ENCODE results near the gene SUPV3L1.

Gene SUPV3L1

DNA sequence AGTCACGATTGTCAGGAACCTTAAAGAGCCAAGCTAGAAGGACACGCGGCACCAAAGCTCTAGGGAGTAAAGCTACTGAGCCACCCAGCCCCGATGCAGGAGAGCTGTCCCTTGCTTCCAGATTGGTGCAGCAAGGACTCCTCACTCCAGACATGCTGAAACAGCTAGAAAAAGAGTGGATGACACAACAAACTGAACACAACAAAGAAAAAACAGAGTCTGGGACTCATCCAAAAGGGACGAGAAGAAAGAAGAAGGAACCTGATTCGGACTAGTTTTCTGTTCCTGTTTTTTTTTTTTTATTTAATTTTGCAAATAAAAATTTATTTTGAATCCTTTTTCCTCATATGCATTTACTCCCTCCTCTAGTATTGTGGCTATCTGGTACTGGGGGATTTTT, 28.7 kb downstream of the SUPV3L1 start:
- no peak for DNase-seq

DNA sequence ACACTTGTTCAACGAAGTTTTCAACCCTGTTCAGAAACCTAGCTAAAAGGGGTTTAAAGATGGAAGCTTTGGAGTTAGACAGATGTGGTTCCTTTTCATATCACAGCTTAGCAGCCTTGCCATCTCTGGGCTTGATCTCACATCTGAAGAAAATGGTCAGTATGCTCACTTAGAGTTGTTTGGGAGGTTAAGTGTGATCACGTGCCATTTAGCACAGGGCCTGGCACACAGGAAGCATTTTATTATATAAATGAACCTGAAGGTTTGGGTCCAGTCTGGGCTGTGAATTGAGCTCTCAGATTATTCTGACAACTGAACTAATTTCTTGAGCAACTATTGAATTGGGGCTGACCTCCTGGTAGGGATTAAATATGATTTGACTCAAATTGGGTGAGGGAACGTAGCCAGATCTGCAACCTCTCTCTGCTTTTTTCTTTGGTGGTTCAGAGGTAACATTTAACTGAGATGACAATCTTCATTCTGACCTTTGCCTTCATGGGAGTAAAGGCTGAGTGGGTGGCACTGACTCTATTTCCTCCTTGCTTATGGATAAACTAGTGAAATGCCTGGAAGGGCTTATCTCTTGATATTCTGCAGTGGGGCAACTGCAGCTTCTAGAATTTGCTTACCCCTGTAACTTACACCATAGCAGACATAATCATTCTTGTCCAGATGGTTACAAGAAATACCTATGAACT, 29.9 kb downstream of the SUPV3L1 start:
- no peak for DNase-seq

DNA sequence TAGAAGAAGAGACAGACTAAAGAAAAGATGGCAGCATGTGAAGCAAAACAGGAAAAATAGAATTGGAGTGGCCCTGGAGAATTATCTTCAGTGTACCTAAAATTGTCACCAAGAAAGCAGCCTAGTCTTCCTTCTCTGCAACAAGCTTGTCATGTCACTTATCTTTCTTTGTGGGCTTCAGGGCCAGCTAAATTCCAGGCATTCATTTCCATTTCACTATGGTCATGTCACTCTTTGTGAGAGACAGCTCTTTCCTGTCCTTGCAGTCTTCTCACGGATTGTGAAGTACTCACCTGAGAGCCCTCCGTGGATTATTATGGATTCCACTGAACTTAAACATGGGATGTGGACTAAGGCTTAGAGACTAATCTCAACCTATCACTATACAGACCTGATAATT, 31.1 kb downstream of the SUPV3L1 start:
- DNase-seq, result no peak

DNA sequence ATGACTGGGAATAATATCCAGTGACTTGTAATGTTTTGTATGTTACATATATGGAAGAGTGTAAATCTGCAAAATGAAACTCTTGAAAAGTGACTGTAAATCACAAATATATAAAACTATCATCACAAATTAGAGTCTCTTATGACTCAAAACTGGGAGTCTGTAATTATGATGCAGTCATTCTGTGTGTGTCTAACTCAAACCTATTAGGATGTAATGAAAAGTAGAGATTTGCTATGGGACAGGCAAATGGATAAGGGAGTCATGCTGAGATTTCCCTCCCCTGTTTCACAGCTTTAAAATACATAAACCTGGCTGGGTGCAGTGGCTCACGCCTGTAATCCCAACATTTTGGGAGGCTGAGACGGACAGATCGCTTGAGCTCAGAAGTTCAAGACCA, 31.5 kb downstream of the SUPV3L1 start:
- DNase-seq, result no peak

DNA sequence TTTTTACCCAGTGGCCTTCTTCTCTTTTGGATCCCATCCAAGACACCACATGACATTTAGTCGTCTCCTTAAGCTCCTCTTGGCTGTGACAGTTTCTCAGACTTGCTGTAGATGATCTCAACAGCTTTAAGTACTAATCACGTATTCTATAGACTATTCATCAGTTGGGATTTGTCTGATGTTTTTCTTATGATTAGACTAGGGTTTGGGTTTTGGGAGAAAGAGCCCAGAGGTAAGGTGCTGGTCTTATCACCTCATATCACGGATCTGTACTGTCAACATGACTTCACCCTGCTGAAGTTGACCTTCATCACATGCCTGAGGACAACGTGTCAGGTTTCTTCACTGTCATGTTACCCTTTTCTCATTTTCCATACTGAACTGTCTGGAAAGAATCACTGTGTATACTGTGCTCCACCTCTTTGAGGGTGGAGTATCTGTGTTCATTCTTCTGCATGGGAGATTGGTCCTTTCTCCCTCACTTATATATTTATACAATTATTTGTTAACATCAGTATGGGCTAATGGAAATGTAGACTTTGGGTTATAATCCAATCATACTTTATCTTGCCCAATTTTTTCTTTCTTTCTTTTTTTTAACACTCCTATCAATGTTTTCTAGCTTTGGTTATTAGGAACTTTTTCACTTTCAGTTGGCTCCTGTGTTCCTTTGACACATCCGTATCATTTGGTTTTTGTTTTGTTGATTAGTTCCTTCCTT, 33.7 kb downstream of the SUPV3L1 start:
- no peak for DNase-seq

DNA sequence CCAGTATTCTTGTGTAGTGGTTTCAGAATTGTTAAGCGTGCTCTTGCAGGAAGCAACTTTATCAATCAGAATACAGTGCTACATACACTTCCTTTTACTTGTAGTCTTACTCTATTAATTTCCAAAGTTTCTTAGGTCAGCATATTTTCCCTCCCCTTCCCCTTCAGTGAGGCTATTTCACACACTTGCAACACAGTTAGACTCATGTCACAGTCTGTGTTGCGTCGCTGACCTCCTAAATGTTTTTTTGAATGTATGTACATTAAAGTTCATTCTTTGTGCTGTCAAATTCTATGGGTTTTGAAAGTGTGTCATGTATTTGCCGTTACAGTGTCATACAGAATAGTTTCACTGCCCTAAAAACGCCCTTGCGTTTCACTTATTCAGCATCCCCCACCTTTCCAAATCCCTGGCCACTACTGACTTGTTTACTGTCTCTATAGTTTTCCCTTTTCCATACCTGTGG, 34.7 kb downstream of the SUPV3L1 start:
- DNase-seq, result no peak

DNA sequence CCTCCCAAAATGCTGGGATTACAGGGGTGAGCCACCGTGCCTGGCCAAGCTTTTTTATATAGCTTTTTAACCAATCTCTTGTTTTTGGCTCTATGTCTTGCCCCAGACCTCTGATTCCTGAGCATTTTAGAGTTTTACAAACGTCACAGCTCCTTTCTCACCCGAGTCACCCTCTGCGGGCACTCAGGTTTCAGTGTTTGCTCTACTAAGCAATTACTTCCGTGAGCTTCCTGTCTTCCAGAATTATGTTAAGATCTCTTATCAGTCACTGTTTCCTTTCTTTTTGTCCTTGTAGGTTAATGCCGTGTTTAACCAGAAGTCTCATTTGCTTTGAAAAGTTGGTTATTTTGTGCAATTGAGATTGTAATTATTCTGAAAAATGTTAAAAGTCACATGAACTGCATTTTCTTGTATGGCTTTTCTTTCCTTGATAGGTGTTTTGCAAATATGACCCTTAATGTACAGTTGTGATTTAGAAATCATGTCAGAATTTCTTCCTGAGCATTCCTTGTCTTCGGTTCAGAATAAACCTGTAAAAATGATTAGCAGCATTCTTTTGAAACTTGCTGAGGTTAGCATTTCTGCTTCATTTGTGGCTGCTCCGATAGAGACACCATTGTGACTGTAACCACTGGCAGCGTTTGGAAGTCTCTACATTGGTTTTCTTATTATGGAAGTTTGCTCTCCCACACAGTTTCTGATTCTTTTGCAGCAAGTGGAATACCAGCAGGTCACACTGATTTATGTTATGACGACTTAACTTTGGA, 35.6 kb downstream of the SUPV3L1 start:
- DNase-seq, result no peak

DNA sequence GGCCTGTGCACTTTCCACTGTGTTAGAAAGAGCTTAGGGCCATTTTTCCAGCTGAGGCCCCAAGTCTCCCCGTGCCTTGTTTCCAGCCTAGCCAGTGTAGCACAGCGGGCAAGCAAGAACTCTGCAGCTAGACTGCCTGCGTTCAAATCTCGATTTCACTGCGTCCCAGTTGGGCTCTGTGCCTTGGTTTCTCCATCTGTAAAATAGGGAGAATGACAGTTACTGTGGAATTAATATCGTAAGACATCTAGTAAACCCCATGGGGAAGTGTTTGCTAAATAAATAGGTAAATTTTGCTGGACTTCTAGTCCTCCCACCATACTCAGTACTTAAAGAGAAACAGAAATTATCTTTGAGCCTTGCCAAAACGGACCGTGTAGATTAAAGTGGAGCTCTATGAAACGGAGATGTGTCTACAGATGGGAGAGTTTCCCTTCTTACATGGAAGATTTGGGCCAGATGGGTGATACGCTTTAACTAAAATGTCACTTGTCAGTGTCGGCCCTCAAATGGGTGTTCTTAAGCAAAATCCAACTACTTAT, 36.6 kb downstream of the SUPV3L1 start:
- no peak for DNase-seq

DNA sequence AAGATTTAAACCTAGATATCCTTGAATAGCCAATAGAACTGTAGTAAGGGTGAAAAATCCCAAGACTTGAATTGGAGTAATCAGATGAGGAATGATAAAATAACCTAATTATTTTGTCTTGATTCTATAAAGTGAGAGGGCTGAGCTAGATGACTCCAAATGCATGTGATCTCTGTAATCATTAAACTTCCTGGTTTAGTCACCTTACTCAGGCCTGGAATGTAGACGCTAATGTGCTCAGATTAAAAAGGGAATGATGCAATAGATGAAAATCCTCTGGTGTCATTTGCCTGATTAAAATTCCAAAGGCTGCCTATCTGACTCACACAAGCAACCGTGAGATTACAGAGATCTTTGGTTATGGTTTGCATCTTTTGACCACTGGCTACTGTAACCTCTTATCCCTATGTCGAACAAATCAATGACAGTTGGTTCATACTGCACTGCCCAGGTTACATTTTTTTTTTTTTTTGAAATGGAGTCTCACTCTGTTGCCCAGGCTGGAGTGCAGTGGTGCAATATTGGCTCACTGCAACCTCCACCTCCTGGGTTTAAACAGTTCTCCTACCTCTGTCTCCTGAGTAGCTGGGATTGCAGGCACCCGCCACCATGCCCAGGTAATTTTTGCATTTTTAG, 37.2 kb downstream of the SUPV3L1 start:
- no peak for DNase-seq

DNA sequence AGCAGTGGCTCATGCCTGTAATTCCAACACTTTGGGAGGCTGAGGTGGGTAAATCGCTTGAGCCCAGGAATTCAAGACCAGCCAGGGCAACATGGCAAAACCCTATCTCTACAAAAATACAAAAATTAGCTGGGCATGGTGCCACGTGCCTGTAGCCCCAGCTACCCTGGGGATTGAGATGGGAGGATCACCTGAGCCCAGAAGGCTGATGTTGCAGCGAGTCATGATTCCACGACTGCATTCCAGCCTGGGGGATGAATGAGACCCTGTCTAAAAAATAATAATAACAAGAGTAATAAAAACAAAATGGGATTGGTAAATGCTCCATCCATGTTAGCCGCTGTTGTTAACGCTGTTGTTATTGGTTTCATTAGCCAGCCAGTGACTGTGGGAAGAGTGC, 38.8 kb downstream of the SUPV3L1 start:
- DNase-seq, result no peak

DNA sequence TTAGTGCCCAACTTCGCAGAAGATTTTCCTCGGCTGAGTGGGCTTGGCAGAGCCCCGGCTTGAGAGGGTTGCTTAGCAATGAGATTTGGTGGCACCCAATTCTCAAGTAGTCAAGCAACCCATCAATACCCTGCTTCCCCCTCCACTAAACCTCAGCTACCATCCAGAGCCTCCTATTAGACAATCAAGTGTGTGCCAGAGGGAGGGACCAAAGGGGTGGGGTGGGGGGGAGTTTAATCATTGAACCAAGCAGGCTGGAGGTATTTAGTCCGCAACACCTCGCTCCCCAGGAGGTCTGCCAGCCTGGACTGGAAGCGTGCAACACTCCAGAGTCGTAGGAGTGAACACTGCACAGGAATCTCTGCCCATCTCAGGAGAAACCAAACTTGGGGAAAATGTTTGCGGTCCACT, 40.0 kb downstream of the SUPV3L1 start, which contains the start of gene HKDC1:
Gene HKDC1 (plus strand): TSS at position 292 of the 411 bp plus-strand sequence. CDS start 104 bp downstream, at position 396.
- DNase-seq, result no peak

DNA sequence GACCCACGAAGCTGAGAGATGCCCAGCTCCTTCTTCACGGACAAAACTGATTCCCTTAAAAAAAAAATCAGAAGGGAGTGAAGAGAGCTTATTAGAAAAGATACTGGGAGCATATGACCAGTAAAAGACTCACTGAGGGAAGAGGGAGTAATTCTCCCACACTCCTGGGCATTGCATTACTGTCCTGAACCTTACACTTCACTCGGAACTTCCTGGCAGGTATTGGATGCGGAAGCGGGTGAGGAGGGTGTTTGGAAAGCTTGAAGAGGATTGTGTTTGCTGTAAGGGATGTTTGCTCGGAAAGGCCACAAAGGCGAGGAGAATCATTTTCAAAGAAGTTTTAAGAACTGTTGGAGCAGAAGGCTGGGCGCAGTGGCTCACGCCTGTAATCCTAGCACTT, 40.5 kb downstream of the SUPV3L1 start:
- DNase-seq, result no peak

DNA sequence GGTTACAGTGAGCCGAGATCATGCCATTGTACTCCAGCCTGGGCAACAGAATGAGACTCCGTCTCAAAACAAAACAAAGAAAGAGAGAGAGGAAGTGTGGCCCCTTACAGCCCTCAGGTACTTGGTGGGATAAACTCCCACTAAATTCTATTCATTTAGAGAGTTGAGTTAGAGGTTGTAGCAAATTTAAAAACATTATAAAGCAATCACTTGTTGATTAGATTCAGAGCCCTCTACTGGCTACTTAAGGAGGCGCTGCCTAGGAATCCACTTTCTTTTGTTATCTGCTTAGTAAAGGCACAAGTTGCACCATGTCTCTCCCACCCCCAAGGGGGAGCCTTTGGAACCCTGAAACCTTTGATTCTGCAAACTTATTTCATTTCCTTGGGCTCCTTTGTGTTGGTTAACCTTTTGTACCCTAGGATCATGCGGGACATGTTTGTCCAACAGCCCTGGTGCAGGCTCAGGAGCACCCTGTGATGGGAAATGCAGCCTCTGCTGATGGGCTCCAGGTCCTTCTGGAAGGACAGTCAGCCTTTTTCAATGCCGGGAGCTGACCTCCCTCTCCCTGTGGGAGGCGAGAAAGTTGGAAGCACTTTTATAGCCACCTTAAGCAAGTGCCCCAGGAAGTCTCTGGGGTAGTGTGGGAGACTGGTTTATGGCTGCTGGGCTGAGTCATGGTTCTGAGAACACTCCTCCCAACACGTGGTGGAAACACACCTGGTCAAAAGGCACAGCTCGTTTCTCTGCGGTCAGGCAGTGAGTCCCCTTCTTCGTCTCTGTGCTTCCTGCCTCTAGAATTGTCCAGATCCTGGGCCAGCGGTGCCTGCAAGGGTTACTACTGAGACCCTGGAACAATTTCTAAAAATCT, 42.4 kb downstream of the SUPV3L1 start:
- no peak for DNase-seq

DNA sequence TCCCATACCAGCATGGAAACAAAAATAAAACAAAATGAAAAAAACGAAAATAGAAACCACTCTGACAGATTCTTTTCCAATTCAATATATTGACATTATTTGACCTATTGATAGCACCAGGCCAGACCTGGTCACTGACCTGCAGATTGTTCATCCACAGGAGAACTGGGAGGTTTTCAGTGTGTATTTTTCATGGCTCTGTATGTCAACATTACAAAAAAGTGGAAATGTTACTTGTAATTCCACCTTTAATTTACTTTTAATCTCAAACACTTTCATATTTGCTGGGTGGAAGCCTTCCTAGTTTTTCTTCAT, 43.0 kb downstream of the SUPV3L1 start:
- no peak for DNase-seq

DNA sequence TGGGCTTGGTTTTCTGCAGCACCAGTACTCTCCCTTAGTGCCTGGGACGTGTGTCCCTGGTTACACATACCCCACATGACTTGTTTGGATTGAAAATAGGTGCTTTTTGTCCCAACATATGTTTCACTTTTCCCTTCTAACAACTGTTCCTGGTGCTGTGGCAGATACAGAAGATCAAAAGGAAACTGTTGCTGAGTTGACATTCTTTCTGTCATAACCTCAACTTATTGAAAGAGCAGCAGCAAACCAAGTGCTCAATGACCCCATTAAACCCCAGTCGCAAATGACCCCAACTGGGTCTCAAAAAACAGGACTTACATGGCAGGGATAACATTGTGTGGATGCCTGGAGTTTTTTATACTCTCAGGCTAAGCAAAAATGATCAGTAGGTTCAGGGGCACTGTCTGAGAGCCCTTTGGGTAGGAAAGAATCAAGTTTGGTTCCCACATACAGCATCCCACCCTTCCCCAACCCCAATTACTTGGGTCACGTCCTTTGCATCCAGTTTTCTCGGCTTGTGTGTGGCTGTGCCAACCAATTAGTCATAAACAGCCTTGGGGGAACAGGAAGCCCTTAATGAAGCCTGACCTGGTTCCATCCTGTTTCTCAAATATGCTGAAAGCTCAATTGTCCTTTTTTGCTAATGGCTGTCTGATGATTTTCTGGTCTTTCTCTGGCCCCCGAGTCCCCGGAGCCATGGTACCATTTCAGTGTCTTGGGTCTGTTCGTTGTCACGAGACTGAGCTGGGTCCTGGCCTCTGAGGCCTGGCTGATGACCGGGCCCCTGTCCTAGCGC, 45.0 kb downstream of the SUPV3L1 start:
- DNase-seq, result no peak

DNA sequence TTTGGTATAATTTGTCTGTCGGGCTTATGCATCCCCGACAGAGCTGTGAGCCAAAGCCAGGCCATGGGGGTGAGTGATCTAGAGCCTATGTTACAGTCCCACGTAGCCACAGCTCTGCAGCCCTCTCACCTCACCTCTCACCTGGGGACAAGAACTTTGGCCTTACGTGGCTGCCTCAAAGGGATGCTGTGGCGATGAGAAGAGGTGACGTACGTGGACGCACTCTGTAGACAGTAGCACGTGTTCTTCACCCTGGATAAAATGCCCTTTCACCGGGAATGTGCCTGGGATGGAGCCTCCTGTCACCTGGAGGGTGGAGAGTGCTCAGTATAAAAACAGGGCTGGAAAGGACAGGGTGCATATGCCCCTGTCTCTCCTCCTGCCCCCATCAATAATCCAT, 45.6 kb downstream of the SUPV3L1 start:
- no peak for DNase-seq

DNA sequence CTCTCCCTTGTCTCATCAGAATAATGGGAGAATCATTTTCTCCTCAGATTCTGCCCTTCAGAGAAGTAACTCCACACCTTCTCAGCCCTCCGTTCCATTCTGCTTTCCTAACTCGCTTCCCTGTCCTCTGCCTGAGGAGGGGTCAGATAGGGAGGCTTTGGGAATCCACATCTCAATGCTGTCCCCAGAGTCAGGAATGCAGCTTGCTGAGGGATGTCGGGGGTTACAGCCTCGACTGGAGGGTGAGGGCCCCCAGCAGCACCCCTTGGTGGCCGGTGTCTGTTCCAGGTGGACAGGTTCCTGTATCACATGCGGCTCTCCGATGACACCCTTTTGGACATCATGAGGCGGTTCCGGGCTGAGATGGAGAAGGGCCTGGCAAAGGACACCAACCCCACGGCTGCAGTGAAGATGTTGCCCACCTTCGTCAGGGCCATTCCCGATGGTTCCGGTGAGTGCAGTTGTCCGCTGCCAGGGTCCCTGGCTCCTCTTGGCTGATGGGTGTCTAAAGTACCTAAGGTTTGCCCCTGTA, 47.0 kb downstream of the SUPV3L1 start:
- DNase-seq, result no peak

DNA sequence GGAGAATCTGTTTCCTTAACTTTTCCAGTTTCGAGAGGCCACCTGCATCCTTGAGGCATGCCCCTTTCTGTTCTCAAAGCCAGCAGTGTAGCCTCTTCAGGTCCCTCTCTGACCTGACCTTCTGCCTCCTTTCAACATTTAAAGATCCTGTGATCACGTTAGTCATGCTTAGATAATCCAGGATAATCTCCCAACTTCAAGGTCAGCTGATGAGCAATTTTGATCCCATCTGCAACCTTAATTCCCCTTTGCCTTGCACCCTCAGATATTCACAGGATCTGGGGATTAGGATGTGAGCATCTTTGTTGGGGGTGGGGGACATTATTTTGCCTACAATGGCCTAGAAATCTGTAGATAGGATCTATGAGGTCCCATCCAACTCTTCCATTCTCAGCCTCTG, 48.1 kb downstream of the SUPV3L1 start:
- DNase-seq, result no peak

DNA sequence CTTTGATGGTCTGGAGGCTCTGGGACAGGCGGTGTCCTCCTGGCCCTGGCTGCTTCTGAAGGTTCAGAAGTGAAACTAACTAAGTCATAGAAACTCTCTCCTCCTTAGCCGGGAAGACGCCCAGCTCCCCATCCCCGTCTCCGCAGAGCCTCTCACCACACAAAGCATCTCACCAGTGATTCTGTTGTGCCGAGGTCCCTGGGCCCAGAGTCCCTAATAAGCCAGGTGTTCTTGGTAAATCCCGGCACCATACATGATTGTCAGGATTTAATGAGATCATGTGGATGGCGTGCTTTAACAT, 49.5 kb downstream of the SUPV3L1 start:
- no peak for DNase-seq

DNA sequence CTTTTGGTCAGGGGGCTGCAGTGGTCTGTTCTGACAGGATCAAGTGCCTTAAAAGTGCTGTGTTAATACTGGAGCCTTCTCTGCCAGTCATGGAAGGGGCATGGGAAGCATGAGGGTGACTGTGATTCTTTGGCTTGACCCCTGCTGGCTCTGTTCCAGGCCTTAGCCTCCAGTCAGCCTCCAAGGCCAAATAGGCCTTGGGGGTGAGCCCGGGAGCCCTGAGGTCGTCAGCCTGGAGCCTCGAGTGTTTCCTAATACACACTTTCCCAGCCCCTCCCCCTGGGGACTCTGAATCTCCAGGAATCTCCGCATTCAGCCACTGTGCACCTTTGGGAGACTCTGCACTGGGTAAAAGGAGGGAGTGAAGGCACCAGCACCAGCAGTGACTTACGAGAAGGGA, 50.1 kb downstream of the SUPV3L1 start:
- no peak for DNase-seq

DNA sequence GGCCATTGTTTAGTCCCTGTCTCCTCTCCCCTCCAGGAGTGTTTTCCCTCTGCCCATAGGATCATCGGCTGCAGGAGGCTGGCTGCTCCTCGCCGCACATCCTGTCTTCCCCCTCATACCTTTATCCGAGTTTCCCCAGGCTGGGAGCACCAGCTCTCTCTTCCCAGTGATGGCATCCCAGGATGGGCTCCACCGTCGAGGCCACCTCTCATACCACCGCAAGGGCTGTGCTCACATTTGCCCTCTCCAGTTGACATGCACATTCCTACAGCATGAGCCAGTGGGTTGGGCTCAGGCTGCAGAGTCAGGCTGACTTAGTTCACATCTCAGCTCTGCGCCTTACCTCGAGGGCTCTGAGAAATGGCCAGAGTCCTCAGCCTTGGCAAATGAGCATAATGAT, 52.2 kb downstream of the SUPV3L1 start:
- DNase-seq, result no peak

Data from SHP77 treated with DMSO at 0.1 percent for 48 hours (cell line).